SU-DHL-6 (cell line): ENCODE data around the gene NDUFS7.

Experiments used
- H2AFZ ChIP-seq: fragments of 200-600 bp; sonication (generic); 2 replicates; pipeline ENCODE4 v1.6.1; 2014; ENCODE audit warnings: low read depth, mild to moderate bottlenecking, moderate library complexity, mixed read lengths, antibody characterized with exemption, low read length; ENCODE audit not compliant: severe bottlenecking
- H3F3A ChIP-seq: fragments of 200-600 bp; shearing (Covaris generic); 2 replicates; pipeline ENCODE4 v1.6.0; 2016; ENCODE audit warnings: antibody characterized with exemption, mild to moderate bottlenecking; ENCODE audit not compliant: insufficient read depth
- H3K27ac ChIP-seq: fragments of 200-600 bp; sonication (generic); 2 replicates; pipeline ENCODE4 v1.5.1; 2016; ENCODE audit warnings: low read depth, mild to moderate bottlenecking, low read length, moderate library complexity, mixed read lengths
- H3K27me3 ChIP-seq: fragments of 200-600 bp; sonication (generic), shearing (Covaris generic); 2 replicates; pipeline ENCODE4 v1.6.0; 2014; ENCODE audit warnings: mild to moderate bottlenecking, low read length
- H3K36me3 ChIP-seq: fragments of 200-600 bp; sonication (generic); 2 replicates; pipeline ENCODE4 v1.6.1; 2014; ENCODE audit warnings: mild to moderate bottlenecking, low read length, mixed read lengths
- H3K4me2 ChIP-seq: fragments of 300-600, 200-600 bp; shearing (Covaris generic), sonication (generic); 2 replicates; pipeline ENCODE4 v1.6.0; 2014; ENCODE audit warnings: low read length, low read depth, mild to moderate bottlenecking; ENCODE audit not compliant: poor library complexity, severe bottlenecking
- H3K4me3 ChIP-seq: fragments of 200-600 bp; sonication (generic); 2 replicates; pipeline ENCODE4 v1.5.1; 2014; ENCODE audit warnings: antibody characterized with exemption, low read length, mild to moderate bottlenecking, mixed read lengths; ENCODE audit not compliant: insufficient read depth, poor library complexity, severe bottlenecking
- H3K79me2 ChIP-seq: fragments of 200-600 bp; sonication (generic); 2 replicates; pipeline ENCODE4 v1.6.1; 2014; ENCODE audit warnings: mild to moderate bottlenecking, low read length, moderate library complexity; ENCODE audit not compliant: insufficient read depth
- H3K9ac ChIP-seq: fragments of 200-600 bp; sonication (generic); 2 replicates; pipeline ENCODE4 v1.7.0; 2014; ENCODE audit warnings: mild to moderate bottlenecking, low read length
- H3K9me2 ChIP-seq: fragments of 200-600 bp; sonication (generic); replicated peaks from 2 replicates; pipeline ENCODE4 v1.6.1; 2014; ENCODE audit warnings: low read length; ENCODE audit not compliant: insufficient read depth
- H3K9me3 ChIP-seq: fragments of 200-600 bp; sonication (generic); 2 replicates; pipeline ENCODE4 v1.6.1; 2014; ENCODE audit warnings: low read length, mixed read lengths; ENCODE audit not compliant: insufficient read depth
- H4K20me1 ChIP-seq: fragments of 200-600 bp; sonication (generic); 2 replicates; pipeline ENCODE4 v1.6.1; 2014; ENCODE audit warnings: low read depth, mild to moderate bottlenecking, antibody characterized with exemption, low read length, moderate library complexity, mixed read lengths
- CTCF ChIP-seq: fragments of 200-600 bp; sonication (generic); IDR thresholded peaks from one replicate; pipeline ENCODE4 v1.5.1; 2017; ENCODE audit warnings: antibody characterized with exemption, mild to moderate bottlenecking, low read length, moderate library complexity; ENCODE audit not compliant: insufficient read depth, poor library complexity, severe bottlenecking
- EZH2phosphoT487 ChIP-seq: fragments of 200-600 bp; sonication (generic), shearing (Covaris generic); conservative IDR thresholded peaks from 2 replicates; pipeline ENCODE4 v1.6.1; 2018; ENCODE audit warnings: mild to moderate bottlenecking, antibody characterized with exemption, low read length, moderate library complexity, mixed read lengths

NDUFS7 gene

GRCh38 chr19:1355568-1356507 is 27.9 kb upstream of the NDUFS7 start:
- Histone ChIP-seq H3K27ac (no peak overlapping the region), H4K20me1 (no peaks in the 10 kb centered on the region), H3K36me3 (0 out of 2 replicates have a peak, but pooled peaks cover 7% of the 10 kb centered on the region), H3K9ac (peak overlapping the region; percentile 79), H3K4me2 (peak overlapping the region; percentile 79), H3F3A (no peaks in the 10 kb centered on the region), H3K4me3 (peak overlapping the region; percentile 84), H3K79me2 (no peaks in the 10 kb centered on the region; the same call in 1 of the 2 replicates), H3K27me3 (no peaks in the 10 kb centered on the region), H3K9me2 (no peaks in the 10 kb centered on the region), H3K9me3 (no peaks in the 10 kb centered on the region), H2AFZ (peak overlapping the region; percentile 62)
- no peak for TF ChIP-seq CTCF
- TF ChIP-seq EZH2phosphoT487, result no peak

GRCh38 chr19:1356508-1356865 is 27.2 kb upstream of the NDUFS7 start:
- no peak overlapping the region for H3K27ac ChIP-seq
- no peak overlapping the region for H3K4me3 ChIP-seq
- no peak overlapping the region for H2AFZ ChIP-seq
- H3K36me3 ChIP-seq, result 0 out of 2 replicates have a peak, but pooled peaks cover 7% of the 10 kb centered on the region
- no peaks in the 10 kb centered on the region for H4K20me1 ChIP-seq
- no peak overlapping the region for H3K4me2 ChIP-seq
- no peak overlapping the region for H3K9ac ChIP-seq
- no peaks in the 10 kb centered on the region for H3K9me3 ChIP-seq
- no peak for TF ChIP-seq EZH2phosphoT487
- no peak for TF ChIP-seq CTCF
- no peaks in the 10 kb centered on the region for H3F3A ChIP-seq
- no peaks in the 10 kb centered on the region for H3K9me2 ChIP-seq
- no peaks in the 10 kb centered on the region for H3K27me3 ChIP-seq
- H3K79me2 ChIP-seq, result no peaks in the 10 kb centered on the region; the same call in 1 of the 2 replicates

- Histone ChIP-seq H3K36me3 (0 out of 2 replicates have a peak, but pooled peaks cover 7% of the 10 kb centered on the region), H3K27me3 (no peaks in the 10 kb centered on the region), H3K4me2 (no peak overlapping the region), H3K9me3 (no peaks in the 10 kb centered on the region), H3F3A (no peaks in the 10 kb centered on the region), H3K27ac (no peak overlapping the region), H2AFZ (no peak overlapping the region), H3K9me2 (no peaks in the 10 kb centered on the region), H3K79me2 (no peaks in the 10 kb centered on the region; the same call in 1 of the 2 replicates), H3K4me3 (no peak overlapping the region), H4K20me1 (no peaks in the 10 kb centered on the region), H3K9ac (no peak overlapping the region)
- TF ChIP-seq EZH2phosphoT487 (no peak), CTCF (no peak)
Measured at GRCh38 chr19:1357531-1358109, 26.1 kb upstream of the NDUFS7 start.
